Endodermal cell (in vitro differentiated cells): ENCODE results near the gene SLC12A3. TPM values are rescaled to one million over a fixed set of nuclear protein-coding genes. Genes with fewer than 3 reads are reported as not detected.

Experiments
- DNase-seq: peaks from one replicate; pipeline ENCODE4 v3.0.0-alpha.2; 2017
- H3K27ac ChIP-seq: 2 replicates; pipeline ENCODE4 v1.5.1; 2013; ENCODE audit warnings: mild to moderate bottlenecking, low read depth, low read length, moderate library complexity
- H3K27me3 ChIP-seq: 2 replicates; pipeline ENCODE4 v1.6.1; 2013; ENCODE audit warnings: mild to moderate bottlenecking, low read length, moderate library complexity; ENCODE audit not compliant: insufficient read depth, control insufficient read depth, poor library complexity, severe bottlenecking
- H3K36me3 ChIP-seq: 2 replicates; pipeline ENCODE4 v1.7.0; 2013; ENCODE audit warnings: mild to moderate bottlenecking, low read length, moderate library complexity; ENCODE audit not compliant: control insufficient read depth, insufficient read depth
- H3K4me1 ChIP-seq: one replicate; pipeline ENCODE4 v1.7.0; 2013; ENCODE audit warnings: low read length; ENCODE audit not compliant: control insufficient read depth, insufficient read depth
- H3K4me3 ChIP-seq: 2 replicates; pipeline ENCODE4 v1.5.1; 2013; ENCODE audit warnings: mild to moderate bottlenecking, low read length, moderate library complexity
- H3K9ac ChIP-seq: 2 replicates; pipeline ENCODE4 v1.6.1; 2013; ENCODE audit warnings: mild to moderate bottlenecking, low read length, moderate library complexity; ENCODE audit not compliant: poor library complexity, severe bottlenecking; ENCODE audit errors: extremely low read depth
- H3K9me3 ChIP-seq: 2 replicates; pipeline ENCODE4 v1.6.1; 2013; ENCODE audit warnings: mild to moderate bottlenecking, low read length, moderate library complexity; ENCODE audit not compliant: control insufficient read depth
- H3K27ac Mint-ChIP-seq: 2 replicates; pipeline ENCODE4 v1.8.0; 2020; ENCODE audit warnings: mixed read lengths
- H3K27me3 Mint-ChIP-seq: 2 replicates; pipeline ENCODE4 v1.8.0; 2021; ENCODE audit warnings: mild to moderate bottlenecking, mixed read lengths; ENCODE audit not compliant: insufficient read depth
- H3K36me3 Mint-ChIP-seq: 2 replicates; pipeline ENCODE4 v1.8.0; 2020; ENCODE audit warnings: low read depth, mixed read lengths
- H3K4me1 Mint-ChIP-seq: 2 replicates; pipeline ENCODE4 v1.8.0; 2020; ENCODE audit warnings: mixed read lengths
- H3K4me3 Mint-ChIP-seq: 2 replicates; pipeline ENCODE4 v1.8.0; 2020; ENCODE audit warnings: mild to moderate bottlenecking, moderate library complexity, mixed read lengths
- H3K9me3 Mint-ChIP-seq: 2 replicates; pipeline ENCODE4 v1.8.0; 2020; ENCODE audit warnings: mild to moderate bottlenecking, mixed read lengths
- WGBS, 2 experiments: methylation state at CpG; one replicate each; pipeline versions ENCODE4 v1.1.5 to v1.1.7; 2013; ENCODE audit warnings: missing lambda C conversion rate in 2 of 2, mixed read lengths in 1 of 2; ENCODE audit not compliant: insufficient coverage in 1 of 2, insufficient read length in 1 of 2; 5-methylcytosine and 5-hydroxymethylcytosine counted together
- total RNA-seq, 2 donors: library from RNA; stranded (reverse); fragmentation: NEBNext Ultra II Directional in 1 of 2; extraction: Animal tissue kit (Norgen Biotek cat#: 25700) in 1 of 2; gene quantifications; 2 replicates in 1 of 2; 3 replicates in 1 of 2; pipeline ENCODE4 v1.2.1, GENCODE V29; 2021
- TF ChIP-seq, protein P1 (sequence below): fragments of 200-600 bp; sonication (generic); conservative IDR thresholded peaks from 2 replicates; pipeline ENCODE4 v1.5.0; 2021; ENCODE audit warnings: antibody characterized with exemption, mild to moderate bottlenecking

Gene SLC12A3
- total RNA-seq, 2 donors from 2014 or later, result not detected

GRCh38 chr16:56910112-56910511 lies 45.1 kb downstream of the SLC12A3 start:
- Mint-ChIP-seq H3K9me3 (peaks cover 3% of the 10 kb centered on the region), H3K4me3 (no peak overlapping the region), H3K27ac (no peak overlapping the region), H3K36me3 (no peaks in the 10 kb centered on the region), H3K4me1 (no peaks in the 10 kb centered on the region), H3K27me3 (no peaks in the 10 kb centered on the region)
- TF ChIP-seq, protein P1, sequence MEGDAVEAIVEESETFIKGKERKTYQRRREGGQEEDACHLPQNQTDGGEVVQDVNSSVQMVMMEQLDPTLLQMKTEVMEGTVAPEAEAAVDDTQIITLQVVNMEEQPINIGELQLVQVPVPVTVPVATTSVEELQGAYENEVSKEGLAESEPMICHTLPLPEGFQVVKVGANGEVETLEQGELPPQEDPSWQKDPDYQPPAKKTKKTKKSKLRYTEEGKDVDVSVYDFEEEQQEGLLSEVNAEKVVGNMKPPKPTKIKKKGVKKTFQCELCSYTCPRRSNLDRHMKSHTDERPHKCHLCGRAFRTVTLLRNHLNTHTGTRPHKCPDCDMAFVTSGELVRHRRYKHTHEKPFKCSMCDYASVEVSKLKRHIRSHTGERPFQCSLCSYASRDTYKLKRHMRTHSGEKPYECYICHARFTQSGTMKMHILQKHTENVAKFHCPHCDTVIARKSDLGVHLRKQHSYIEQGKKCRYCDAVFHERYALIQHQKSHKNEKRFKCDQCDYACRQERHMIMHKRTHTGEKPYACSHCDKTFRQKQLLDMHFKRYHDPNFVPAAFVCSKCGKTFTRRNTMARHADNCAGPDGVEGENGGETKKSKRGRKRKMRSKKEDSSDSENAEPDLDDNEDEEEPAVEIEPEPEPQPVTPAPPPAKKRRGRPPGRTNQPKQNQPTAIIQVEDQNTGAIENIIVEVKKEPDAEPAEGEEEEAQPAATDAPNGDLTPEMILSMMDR, result no peak
- Histone ChIP-seq H3K4me3 (no peak overlapping the region), H3K9ac (no peak overlapping the region), H3K27me3 (no peaks in the 10 kb centered on the region), H3K4me1 (no peaks in the 10 kb centered on the region), H3K27ac (no peak overlapping the region), H3K9me3 (no peaks in the 10 kb centered on the region), H3K36me3 (no peaks in the 10 kb centered on the region)
- DNase-seq, result no peak
- WGBS, 2 experiments, result 81 to 95% methylated on average over 2 to 5 of the region's 5 CpGs

DNA sequence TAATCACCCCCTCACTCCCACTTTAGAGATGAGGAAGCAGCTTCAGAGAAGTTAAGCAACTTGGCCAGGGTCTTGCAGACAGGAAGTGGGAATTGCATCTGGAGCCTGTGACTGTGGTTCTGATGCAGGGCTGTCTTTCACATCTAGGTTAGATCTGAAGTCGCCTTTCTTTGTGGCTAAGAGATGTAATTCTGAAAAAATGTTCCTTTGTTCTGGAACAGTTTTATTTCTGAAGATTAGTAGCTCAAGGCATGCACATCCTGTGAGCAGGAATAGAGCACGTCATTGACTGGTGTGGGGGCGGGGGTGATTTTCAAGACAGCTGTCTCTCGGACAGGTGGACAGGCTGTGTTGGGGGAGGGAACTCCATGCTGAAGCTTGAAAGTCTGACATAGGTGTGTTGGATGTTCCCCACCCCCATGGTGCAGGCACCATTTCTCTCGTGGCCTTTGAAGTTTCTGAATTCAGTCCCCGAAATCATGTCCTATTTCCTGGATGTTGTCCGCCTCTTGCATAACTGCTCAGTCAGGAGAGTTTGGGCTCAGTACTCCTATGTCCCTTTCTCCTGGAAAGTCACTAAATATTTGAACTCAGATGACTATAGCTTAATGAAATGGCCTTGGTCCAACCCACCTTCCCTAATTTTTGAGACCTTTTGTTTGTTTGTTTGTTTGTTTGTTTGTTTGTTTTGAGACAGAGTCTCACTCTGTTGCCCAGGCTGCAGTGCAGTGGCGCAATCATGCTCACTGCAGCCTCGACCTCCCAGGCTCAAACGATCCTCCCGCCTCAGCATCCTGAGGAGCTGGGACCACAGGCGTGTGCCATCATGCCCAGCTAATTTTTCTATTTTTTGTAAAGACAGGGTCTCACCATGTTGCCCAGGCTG lies 45.9 kb downstream of the SLC12A3 start:
- Histone ChIP-seq H3K27me3 (no peaks in the 10 kb centered on the region), H3K36me3 (no peaks in the 10 kb centered on the region), H3K9me3 (no peaks in the 10 kb centered on the region), H3K4me1 (no peaks in the 10 kb centered on the region), H3K27ac (no peak overlapping the region), H3K9ac (no peak overlapping the region), H3K4me3 (no peak overlapping the region)
- H3K4me1 Mint-ChIP-seq, result no peaks in the 10 kb centered on the region
- DNase-seq, result no peak
- peaks cover 3% of the 10 kb centered on the region for H3K9me3 Mint-ChIP-seq
- H3K27ac Mint-ChIP-seq, result no peak overlapping the region
- H3K4me3 Mint-ChIP-seq, result no peak overlapping the region
- WGBS, 2 experiments, result 81 to 88% methylated on average over 9 to 12 of the region's 12 CpGs
- no peaks in the 10 kb centered on the region for H3K36me3 Mint-ChIP-seq
- H3K27me3 Mint-ChIP-seq, result no peaks in the 10 kb centered on the region
- TF ChIP-seq, protein P1, result no peak

DNA sequence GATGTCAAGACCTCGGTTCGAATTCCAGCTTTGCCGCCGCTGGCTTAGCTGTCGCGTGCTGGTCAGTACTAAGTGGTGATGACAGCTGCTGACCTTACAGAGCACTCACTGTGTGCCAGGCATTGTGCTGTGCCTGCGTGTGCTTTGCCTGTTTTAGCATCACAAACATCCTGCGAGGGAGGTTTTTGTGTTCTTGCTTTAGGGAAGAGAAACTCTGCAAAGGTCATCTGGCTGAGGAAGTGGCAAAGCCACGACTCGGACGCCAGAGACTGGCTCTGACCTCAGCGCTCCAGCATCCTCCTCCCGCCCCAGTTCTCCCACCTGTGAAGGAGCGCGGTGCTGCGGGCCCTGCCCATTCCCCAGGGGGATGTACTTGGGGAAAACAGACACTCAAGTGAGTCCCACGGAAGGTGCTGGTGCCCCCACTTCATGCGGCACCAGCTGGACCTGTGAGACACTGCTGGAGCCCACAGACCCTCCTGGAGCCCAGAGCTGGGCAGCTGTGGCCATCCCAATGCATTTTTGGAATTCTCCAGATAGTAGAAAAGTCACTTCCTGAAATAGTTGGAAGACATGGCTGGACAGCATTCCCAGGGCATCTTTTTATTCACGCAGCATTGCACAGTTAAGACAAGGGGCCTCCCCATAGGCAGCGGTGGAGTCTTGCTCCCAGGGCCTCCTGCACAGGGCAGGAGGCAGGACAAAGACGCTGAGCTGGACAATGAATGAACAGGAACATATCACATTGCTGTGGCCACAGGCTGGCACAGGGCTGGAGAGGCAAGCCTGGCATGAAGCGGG lies 47.0 kb downstream of the SLC12A3 start:
- Histone ChIP-seq H3K36me3 (no peaks in the 10 kb centered on the region), H3K27ac (no peak overlapping the region), H3K4me3 (no peak overlapping the region), H3K4me1 (no peaks in the 10 kb centered on the region), H3K9ac (no peak overlapping the region), H3K27me3 (no peaks in the 10 kb centered on the region), H3K9me3 (no peaks in the 10 kb centered on the region)
- no peaks in the 10 kb centered on the region for H3K27me3 Mint-ChIP-seq
- WGBS, 2 experiments, result 86 to 88% methylated on average over 20 to 22 of the region's 22 CpGs
- no peaks in the 10 kb centered on the region for H3K4me1 Mint-ChIP-seq
- peaks cover 3% of the 10 kb centered on the region for H3K9me3 Mint-ChIP-seq
- H3K4me3 Mint-ChIP-seq, result no peak overlapping the region
- no peak for DNase-seq
- no peaks in the 10 kb centered on the region for H3K36me3 Mint-ChIP-seq
- H3K27ac Mint-ChIP-seq, result no peak overlapping the region
- TF ChIP-seq, protein P1, result no peak
